PC-9 (cell line): ENCODE results near the gene UNC13D.

ENCODE experiments used
- CTCF ChIP-seq: fragments of 200-600 bp; sonication (generic); conservative IDR thresholded peaks from 2 replicates; pipeline ENCODE4 v1.6.1; 2017; ENCODE audit warnings: mixed run types, antibody characterized with exemption, mild to moderate bottlenecking, moderate library complexity
- EZH2 ChIP-seq: fragments of 200-600 bp; sonication (generic); IDR thresholded peaks from 2 replicates; pipeline ENCODE4 v1.8.0; 2017; ENCODE audit warnings: antibody characterized with exemption, low read depth

GRCh38 chr17:75832164-75832651 lies 12.0 kb downstream of the UNC13D start:
- TF ChIP-seq CTCF: no peak
- no peak for TF ChIP-seq EZH2
